Embryonic facial prominence (tissue), 1 donor: ENCODE results near the gene TNS3.

Experiments
- DNase-seq: peaks from one replicate; pipeline ENCODE4 v3.0.0-alpha.2; 2016; ENCODE audit errors: extremely low spot score

The TNS3 gene

DNA sequence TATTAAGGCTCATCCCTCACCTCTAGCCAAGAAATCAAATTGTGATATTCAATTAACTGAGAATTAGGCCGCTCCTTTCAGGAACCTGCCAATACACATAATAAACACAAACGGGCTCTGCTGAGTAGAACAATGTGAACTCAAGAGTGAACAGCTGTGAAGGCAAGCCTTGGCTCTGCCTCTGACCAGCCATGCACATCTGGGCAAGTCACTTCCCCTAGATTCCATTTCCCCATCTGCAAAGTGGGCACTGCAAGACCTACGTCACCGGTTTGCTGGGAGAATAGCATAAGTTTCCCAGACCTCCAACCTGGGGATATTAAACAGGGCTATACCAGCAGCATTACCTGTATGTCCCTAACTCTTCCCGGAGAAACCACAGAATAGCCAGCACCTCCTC is 355.2 kb downstream of the TNS3 start:
- no peak for DNase-seq

DNA sequence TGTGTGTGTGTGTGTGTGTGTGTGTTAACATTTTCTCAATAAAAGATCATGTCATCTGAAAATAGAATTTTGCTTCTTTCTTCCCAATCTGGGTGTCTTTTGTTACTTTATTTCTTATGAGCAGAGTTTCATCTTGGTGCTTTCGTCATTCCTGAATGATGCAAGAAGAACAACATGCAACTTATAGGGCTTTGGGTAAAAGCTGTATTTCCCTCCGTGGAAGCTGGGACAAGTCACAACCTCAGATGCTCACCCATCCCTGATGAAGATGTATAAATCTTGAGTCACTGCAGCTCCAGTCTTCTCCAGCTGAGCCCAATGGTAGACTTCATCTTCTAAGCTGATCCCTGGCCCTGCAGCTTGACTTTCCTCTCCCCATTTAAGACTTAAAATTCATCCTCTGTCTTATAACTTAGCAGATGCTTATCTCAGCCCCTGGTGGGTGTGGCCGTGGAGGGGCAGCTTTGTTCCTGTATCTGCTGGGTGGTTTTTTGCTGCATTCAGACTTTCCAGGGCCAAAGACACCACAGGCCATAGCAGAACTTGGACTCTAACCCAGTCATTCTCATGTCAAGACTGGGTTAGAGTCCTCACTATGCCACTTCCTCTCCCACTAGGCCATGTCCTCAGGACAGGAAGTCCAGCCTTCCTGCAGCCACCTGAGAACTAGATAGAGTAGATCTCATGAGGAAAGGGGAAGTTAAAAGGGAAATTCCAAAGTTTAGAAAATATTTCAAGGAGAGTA is 356.4 kb downstream of the TNS3 start:
- DNase-seq, result no peak
